Kidney (tissue), 14 donors: Measurements from ENCODE around the gene FFAR1. TPM values are rescaled to one million over a fixed set of nuclear protein-coding genes. Genes with fewer than 3 reads are reported as not detected.
"Not testable (repeated sequence)": the region's sequence is repeated elsewhere in the genome, so short reads cannot be mapped to it uniquely, and the experiment has no call there.

Source experiments
- DNase-seq, 5 donors: peaks; one replicate each; pipeline ENCODE4 v3.0.0-alpha.2; 2013 to 2020
- FAIRE-seq: peaks from 2 replicates; lab custom pipeline; 2012; peaks lifted over from hg19 to GRCh38; lab: Jason Lieb, UNC
- H3K27ac ChIP-seq, 2 donors: one replicate each; pipeline ENCODE4 v1.7.0; 2013; ENCODE audit warnings: low read depth in 2 of 2, low read length in 2 of 2, inconsistent platforms in 1 of 2
- H3K27me3 ChIP-seq: one replicate; pipeline ENCODE4 v1.7.1; 2013; ENCODE audit warnings: low read length, inconsistent platforms; ENCODE audit not compliant: control insufficient read depth, insufficient read depth
- H3K36me3 ChIP-seq, 3 donors: one replicate each; pipeline versions ENCODE4 v1.7.0 to v1.7.1; 2013; ENCODE audit warnings: low read length in 3 of 3, control low read depth in 1 of 3, inconsistent platforms in 1 of 3; ENCODE audit not compliant: insufficient read depth in 3 of 3, control insufficient read depth in 2 of 3
- H3K4me1 ChIP-seq, 3 donors: one replicate each; pipeline versions ENCODE4 v1.7.0 to v1.7.1; 2013; ENCODE audit warnings: low read length in 3 of 3, inconsistent platforms in 1 of 3, low read depth in 1 of 3; ENCODE audit not compliant: control insufficient read depth in 2 of 3, insufficient read depth in 2 of 3
- H3K4me3 ChIP-seq, 3 donors: one replicate each; pipeline versions ENCODE4 v1.7.0 to v1.8.1; 2013; ENCODE audit warnings: low read length in 3 of 3, control low read depth in 1 of 3, inconsistent platforms in 1 of 3
- H3K9ac ChIP-seq, 3 donors: one replicate each; pipeline versions ENCODE4 v1.7.0 to v1.7.1; 2013; ENCODE audit warnings: low read length in 3 of 3, control low read depth in 1 of 3, inconsistent platforms in 1 of 3
- H3K9me3 ChIP-seq, 3 donors: one replicate each; pipeline versions ENCODE4 v1.7.0 to v1.7.1; 2013; ENCODE audit warnings: low read length in 3 of 3, control low read depth in 1 of 3, inconsistent platforms in 1 of 3; ENCODE audit not compliant: control insufficient read depth in 2 of 3, insufficient read depth in 1 of 3
- CTCF ChIP-seq: IDR thresholded peaks from 3 replicates; pipeline ENCODE4 v1.5.1; 2012; ENCODE audit warnings: mild to moderate bottlenecking, moderate library complexity, borderline replicate concordance; ENCODE audit not compliant: insufficient read depth; ENCODE audit errors: extremely low read depth
- intact Hi-C: fragments of 100-400 bp; cut with DNase I; formaldehyde crosslinking; loops from one replicate; pipeline ENCODE4 v1.11.1; 2022
- polyA plus RNA-seq: library from polyadenylated mRNA; stranded (reverse); fragments of 350-450 nt; fragmentation: Illumina TruSeq; extraction: RNeasy Lipid Tissue Mini Kit (QIAGEN cat#74804); gene quantifications from one replicate; pipeline ENCODE4 v1.2.3, GENCODE V29; 2014; ENCODE audit warnings: low read depth, low replicate concordance; ENCODE audit not compliant: insufficient read depth
- total RNA-seq: library from RNA; stranded (reverse); fragmentation: NEBNext Ultra II Directional; extraction: Animal tissue kit (Norgen Biotek cat#: 25700); gene quantifications from one replicate; pipeline ENCODE4 v1.2.1, GENCODE V29; 2021
- donor health status: control.
- donor health status: control.
- donor health status: control.
- donor health status: control.
- donor health status: control.
- donor health status: DM: yes; HTN: yes; CAD: no.
- donor health status: Normal renal cell carcinoma (clear cell type).

FFAR1 gene
- total and polyA plus RNA-seq, 2 donors from 2014 or later: not detected

- intact Hi-C loops: no loop called here
- no peaks in the 10 kb centered on the region for H3K27me3 ChIP-seq
- no peak for FAIRE-seq
Measured at GRCh38 chr19:35373492-35373891, 25.8 kb downstream of the FFAR1 start.

DNA sequence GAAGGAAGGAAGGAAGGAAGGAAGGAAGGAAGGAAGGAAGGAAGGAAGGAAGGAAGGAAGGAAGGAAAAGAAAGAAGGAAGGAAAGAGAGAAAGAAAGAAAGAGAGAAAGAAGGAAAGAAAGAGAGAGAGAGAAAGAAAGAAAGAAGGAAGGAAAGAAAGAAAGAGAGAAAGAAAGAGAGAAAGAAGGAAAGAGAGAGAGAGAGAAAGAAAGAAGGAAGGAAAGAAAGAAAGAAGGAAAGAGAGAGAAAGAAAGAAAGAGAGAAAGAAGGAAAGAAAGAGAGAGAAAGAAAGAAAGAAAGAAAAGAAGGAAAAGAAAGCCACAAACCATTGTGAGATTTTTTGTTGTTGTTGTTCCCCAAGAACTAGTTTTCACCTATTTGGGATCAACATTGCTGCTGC, 26.3 kb downstream of the FFAR1 start:
- H3K9me3 ChIP-seq, H3K4me3 ChIP-seq, intact Hi-C loops, H3K27ac ChIP-seq, FAIRE-seq, DNase-seq, H3K27me3 ChIP-seq, H3K36me3 ChIP-seq, H3K9ac ChIP-seq, H3K4me1 ChIP-seq: not testable (repeated sequence)

More at GRCh38 chr19:35373492-35373891, 25.8 kb downstream of the FFAR1 start:
- Histone ChIP-seq H3K4me1 (no peaks in the 10 kb centered on the region), H3K4me3 (no peak overlapping the region), H3K9ac (no peak overlapping the region), H3K27ac (no peak overlapping the region), H3K36me3 (no peaks in the 10 kb centered on the region), H3K9me3 (no peaks in the 10 kb centered on the region)
- DNase-seq: no peak
- no peak for TF ChIP-seq CTCF

DNA sequence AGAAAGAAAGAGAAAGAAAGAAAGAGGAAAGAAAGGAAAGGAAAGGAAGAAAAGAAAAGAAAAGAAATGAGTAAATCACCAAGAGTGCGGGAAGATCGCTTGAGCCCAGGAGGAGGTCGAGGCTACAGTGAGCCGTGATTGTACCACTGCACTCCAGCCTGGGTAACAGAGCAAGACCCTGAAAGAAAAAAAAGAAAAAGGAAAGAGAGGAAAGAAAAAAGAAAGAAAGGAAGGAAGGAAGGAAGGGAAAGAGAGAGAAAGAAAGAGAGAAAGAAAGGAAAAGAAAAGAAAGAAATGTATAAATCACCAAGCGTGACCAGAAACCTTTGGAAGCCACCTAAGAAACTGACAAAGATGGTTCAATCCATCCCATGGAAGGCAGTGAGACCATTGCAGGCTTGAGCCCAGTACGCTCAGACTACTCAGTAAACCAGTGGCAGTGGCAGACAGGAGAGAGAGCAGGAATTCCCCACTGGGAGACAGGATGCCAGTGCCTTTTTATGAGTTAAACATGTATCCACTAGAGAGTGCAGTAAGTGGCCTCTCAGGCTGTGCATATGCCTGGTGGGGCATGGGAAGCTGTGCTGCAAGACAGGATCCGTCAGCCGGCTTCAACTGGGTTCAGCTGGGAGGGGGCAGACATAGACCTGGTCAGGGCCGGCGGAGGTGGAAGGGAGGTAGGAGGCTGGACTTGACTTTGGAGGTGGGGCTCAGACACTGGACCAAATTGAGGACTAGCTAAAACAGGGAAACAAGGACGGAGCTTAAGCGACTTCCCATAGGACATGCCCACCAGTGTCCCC, 28.0 kb downstream of the FFAR1 start:
- H3K27me3 ChIP-seq: no peaks in the 10 kb centered on the region
- no peak overlapping the region for H3K9ac ChIP-seq
- no peak overlapping the region for H3K27ac ChIP-seq
- H3K4me1 ChIP-seq: no peaks in the 10 kb centered on the region
- no peak overlapping the region for H3K4me3 ChIP-seq
- FAIRE-seq: no peak
- TF ChIP-seq CTCF: no peak
- no peaks in the 10 kb centered on the region for H3K36me3 ChIP-seq
- DNase-seq: no peak
- no peaks in the 10 kb centered on the region for H3K9me3 ChIP-seq
- intact Hi-C loops: no loop called here

DNA sequence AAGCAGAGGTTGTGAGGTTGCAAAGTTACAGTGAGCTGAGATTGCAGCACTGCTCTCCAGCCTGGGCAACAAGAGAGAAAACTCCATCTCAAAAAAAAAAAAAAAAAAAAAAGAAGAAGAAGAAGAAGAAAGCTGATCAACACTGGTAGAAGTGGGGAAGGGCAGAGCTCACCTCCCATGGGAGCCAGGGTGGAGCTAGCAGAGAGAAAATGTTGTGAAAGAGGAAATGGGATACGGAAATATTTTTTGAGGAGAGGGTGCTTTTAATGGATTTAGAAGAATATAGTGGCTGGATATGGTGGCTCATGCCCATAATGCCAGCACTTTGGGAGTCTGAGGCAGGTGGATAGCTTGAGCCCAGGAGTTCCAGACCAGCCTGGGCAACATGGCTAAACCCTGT, 30.0 kb downstream of the FFAR1 start:
- Histone ChIP-seq H3K4me3 (no peak overlapping the region), H3K9ac (no peak overlapping the region), H3K4me1 (no peaks in the 10 kb centered on the region), H3K36me3 (no peaks in the 10 kb centered on the region), H3K27me3 (no peaks in the 10 kb centered on the region), H3K9me3 (no peaks in the 10 kb centered on the region), H3K27ac (no peak overlapping the region)
- FAIRE-seq: no peak
- no peak for TF ChIP-seq CTCF
- intact Hi-C loops: no loop called here
- DNase-seq: no peak
